ENCODE data around the gene TCERG1L.

Gene TCERG1L

GRCh38 chr10:131099028-131099726 lies 212.3 kb downstream of the TCERG1L start:
- H3K27ac ChIP-seq = peak overlapping the region; percentile 65
- no peak for TF ChIP-seq CTCF (conservative IDR thresholded peaks at IDR 0.05)

- peak overlapping the region; percentile 65 for H3K27ac ChIP-seq
- TF ChIP-seq CTCF (conservative IDR thresholded peaks at IDR 0.05) = no peak
These were observed 213.0 kb downstream of the TCERG1L start for GRCh38 chr10:131098416-131098952.

GRCh38 chr10:131096031-131096430 lies 215.5 kb downstream of the TCERG1L start:
- TF ChIP-seq CTCF (conservative IDR thresholded peaks at IDR 0.05) = no peak
- no peak overlapping the region for H3K27ac ChIP-seq

GRCh38 chr10:131095313-131095580 lies 216.3 kb downstream of the TCERG1L start:
- no peak overlapping the region for H3K27ac ChIP-seq
- TF ChIP-seq CTCF (conservative IDR thresholded peaks at IDR 0.05) = no peak

GRCh38 chr10:131094527-131095312 lies 216.8 kb downstream of the TCERG1L start:
- no peak for TF ChIP-seq CTCF (conservative IDR thresholded peaks at IDR 0.05)
- H3K27ac ChIP-seq = no peak overlapping the region

- H3K27ac ChIP-seq = no peak overlapping the region
- TF ChIP-seq CTCF (conservative IDR thresholded peaks at IDR 0.05) = no peak
These were observed 217.6 kb downstream of the TCERG1L start for GRCh38 chr10:131093795-131094366.

- no peak for TF ChIP-seq CTCF (conservative IDR thresholded peaks at IDR 0.05)
- H3K27ac ChIP-seq = no peak overlapping the region
These were observed 218.2 kb downstream of the TCERG1L start for GRCh38 chr10:131093346-131093745.
